ENCODE data around the gene PPP1R3C.

The PPP1R3C gene

DNA sequence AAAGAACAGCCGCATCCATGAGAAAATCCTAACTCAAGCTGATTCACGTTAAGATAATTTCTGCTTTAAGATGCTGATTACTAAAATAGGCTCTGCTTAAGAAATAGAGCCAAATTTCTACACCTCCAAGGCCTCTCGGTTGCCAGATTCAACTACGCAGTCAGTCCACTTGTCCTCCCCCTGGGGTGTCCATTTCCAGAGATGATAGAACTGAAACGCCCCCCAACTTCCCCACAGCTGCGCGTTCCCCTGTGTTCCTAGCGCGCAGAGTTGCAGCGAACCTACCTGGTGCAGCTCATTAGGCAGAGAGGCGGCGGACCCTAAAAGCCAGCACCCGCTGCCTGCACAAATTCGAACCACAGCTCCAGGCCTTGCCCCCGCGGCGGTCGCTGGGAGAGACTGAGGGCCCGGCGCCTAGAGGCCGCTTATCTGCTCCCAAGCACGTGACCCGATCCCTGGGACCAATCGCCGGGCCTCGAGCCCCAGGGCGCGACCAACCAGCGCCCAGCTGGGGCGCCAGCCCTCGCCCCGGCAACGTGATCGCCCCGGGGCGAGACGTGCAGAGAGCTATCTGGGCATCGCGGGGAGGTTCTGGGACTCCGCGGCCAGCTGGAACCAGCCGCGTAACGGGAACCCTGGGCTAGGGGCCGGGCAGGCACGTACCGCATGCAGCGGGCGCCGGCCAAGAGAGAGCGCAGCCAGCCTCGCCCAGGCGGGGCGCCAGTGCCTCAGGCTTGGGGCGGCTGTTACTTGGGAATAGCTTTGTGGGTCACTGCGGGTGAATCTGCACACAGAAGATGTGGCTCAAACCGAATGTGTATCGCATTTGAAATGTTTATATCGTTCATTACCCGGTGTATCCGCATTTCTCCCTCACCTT lies at the start of gene PPP1R3C:
TSS of gene PPP1R3C (minus strand) at position 401 of the 880 bp plus-strand sequence. CDS start at position 299, 102 bp downstream.
- DNase-seq (ENCODE audit: low read depth in 2 of 3, low spot score in 2 of 3): peak; percentile 15 to 20 (median 19)

DNA sequence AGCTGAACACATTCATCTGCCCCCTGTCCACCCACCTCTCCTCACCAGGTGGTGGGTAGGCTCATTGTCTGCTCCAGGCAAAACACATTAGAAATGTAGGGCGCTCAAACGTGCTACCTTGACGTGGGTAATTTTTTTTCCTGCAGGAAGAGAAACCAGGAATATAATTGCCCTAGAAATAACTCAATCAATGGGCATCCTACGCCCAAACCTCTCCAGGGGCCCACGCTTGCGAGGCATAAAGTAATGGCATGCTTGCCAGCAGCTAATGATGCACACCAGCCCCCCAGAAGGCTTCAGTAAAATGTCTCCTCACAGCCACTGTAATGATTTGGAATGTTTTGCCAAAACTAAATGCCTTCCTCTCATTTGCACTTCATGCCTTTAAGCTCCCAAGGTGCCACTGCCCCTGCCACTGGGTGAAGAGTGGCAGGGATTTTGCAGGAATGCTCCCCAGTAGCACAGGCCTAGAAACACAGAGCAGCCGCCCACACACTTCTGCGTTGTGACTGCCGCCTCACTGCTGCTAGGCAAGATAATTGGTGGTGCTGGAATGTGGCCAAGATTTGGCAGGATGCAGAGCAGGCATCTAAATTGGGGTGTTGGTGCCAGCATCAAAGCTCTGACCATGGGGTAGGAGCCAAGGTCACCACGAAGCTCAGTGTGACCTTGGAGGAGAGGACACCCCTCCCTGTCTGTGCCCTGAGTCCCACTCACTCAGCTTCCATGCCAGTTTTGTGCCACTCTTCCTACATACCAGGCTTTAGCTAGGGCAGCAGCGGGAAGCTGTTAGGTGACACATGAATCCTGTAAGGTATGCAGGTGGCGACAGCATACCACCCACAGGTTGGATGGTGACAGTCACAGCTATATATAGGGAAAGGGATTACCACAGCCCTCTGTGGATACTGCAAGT lies 48.7 kb upstream of the PPP1R3C start:
- no peak for DNase-seq (ENCODE audit: low read depth in 2 of 3, low spot score in 2 of 3)

DNA sequence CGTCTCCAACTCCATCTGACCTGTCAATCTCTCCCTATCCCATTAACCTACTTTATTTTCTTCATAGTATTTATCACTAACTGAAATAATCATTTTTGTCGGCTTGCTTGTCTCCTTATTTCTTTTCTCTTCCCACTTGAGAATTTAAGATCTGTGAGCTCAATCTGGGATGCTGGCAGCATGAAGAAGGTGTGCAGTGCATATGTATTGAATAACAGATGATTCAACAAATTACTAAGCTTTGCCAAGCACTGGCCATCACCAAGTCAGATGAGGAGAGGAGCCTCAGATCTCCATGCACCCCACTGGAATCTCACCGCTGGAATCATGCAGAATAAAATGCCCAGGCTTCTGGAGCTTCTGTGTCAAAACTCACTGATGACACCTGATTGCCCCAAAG lies 47.6 kb upstream of the PPP1R3C start:
- no peak for DNase-seq (ENCODE audit: low read depth in 2 of 3, low spot score in 2 of 3)

DNA sequence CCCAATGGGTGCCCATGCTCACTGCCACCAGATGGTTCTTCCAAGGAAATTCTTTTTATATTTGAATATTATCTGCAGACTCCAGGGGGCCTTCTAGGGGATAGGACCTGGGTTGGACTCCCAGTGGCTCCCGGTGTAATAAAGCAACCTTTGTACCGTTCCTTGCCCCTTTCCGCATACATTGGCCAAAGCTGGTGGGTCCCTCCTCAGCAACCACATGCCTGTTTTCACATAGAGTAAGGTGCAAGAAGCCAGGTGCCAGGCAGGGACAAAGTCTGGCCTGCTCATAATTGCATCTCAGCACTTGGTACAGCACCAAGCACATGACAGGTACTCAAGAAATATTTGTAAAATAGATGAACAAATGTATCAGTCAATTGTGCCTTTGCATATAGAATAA lies 46.4 kb upstream of the PPP1R3C start:
- no peak for DNase-seq (ENCODE audit: low read depth in 2 of 3, low spot score in 2 of 3)

DNA sequence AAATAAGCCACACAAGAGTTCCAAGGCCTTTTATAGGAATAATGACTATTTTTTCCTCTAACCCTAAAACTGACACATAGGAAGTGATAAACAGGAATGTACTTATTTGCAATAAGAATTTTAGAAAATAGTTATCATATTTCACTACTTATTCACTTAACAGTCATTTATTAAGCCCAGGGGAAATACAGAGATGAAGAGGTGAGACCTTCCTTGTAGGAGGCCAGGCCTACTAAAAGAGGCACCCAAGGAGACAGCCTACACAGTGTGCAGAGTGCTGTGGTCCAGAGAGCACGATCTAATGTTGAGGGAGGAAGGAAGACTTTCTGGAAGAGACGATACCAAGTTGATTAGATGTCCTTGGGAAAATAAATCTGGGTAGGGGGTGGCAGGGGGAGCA lies 45.0 kb upstream of the PPP1R3C start:
- no peak for DNase-seq (ENCODE audit: low read depth in 2 of 3, low spot score in 2 of 3)

DNA sequence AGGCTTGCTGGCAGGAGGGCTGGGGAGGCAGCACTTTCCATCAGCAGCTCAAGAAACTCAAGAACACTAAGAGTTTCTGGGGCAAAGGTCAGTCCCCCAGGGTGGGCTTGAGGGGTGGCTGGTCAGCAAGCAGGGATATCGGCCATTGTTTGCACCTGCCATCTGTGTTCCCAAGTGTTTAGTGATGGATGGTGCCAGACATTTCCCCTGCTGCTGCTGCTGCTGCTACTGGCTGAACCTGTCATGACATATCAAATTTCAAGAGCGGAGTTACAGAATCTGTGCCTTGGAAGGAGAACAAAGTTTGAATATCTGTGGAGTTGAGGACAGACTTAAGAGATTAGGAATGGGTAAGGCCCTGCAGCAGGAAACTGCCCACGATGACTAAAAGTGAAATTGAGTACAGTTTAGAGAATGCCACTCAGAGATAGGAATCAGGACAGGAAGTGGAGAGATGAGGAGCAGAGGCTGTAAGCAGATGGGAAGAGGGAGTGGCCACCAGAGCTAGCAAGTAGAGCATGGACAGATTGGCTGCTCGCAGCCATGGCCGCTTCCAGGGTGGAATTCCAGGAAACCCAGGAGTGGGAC lies 39.2 kb upstream of the PPP1R3C start:
- DNase-seq (ENCODE audit: low read depth in 2 of 3, low spot score in 2 of 3): no peak

DNA sequence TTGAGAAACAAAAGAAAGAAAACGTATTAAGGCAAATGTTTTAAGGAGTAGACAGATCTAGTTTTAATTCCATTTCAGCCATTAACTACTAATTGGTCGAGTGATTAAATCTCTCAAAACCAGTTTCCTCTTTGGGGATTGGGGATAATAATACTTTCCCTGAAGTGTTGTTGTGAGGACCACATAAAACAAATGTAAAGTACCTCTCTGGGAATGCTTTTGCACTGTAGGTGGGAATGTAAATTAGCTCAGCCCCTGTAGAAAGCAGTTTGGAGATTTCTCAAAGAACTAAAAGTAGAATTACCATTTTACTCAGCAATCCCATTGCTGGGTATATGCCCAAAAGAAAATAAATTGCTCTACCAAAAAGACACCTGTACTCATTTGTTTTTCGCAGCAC lies 36.0 kb upstream of the PPP1R3C start:
- DNase-seq (ENCODE audit: low read depth in 2 of 3, low spot score in 2 of 3): no peak

DNA sequence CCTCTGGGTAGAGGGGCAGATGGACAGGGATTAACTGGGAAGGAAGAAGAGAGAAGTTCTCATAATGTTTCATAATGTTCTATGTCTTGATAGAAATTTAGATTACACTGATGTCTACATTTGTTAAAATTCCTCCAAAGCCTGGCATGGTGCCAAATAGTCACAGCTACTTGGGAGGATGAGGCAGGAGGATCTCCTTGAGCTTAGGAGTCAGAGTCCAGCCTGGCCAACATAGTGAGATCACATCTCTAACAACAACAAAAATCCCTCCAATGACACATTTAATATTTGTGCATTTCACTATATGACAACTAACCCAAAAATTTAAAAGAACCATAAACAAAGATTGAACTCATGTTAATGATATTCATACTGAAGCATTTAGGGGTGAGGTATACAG lies 33.0 kb upstream of the PPP1R3C start:
- DNase-seq (ENCODE audit: low read depth in 2 of 3, low spot score in 2 of 3): no peak

DNA sequence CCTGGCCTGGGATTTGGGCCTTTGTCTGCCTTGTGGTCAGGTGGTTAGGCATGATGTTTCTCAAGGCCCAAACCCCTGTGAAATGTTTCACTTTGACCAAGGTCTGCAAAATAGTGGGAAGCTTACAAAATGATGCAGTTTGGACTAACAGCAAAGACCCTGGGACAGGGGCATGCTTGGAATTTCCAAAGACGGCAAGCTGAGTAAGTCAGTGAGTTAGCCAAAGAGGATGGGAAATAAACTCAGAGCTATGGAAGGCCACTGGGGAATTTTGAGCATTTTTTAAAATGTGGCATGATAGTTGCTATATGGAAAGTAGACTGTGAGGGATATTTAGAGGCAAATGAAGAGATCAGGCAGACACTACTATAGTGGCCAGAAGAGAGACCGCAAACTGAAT lies 31.6 kb upstream of the PPP1R3C start:
- no peak for DNase-seq (ENCODE audit: low read depth in 2 of 3, low spot score in 2 of 3)

DNA sequence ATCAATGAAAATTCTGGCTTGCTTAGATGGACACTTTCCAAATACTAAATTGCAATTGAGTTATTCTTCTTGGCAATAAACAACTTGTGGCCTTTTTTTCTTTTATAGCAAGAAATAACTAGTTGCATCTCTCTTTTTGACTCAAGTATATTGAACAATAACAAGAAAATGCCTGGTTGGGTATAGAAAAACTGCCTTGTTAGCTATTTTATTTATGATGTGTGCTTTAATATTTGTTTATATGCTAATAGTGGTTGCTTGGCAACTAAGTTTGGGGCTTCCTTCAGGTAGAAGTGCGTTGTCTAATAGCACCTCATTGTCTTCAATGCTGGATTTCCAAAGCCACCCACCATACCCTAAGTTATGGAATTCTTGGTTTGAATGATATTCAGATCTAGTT lies 30.1 kb upstream of the PPP1R3C start:
- no peak for DNase-seq (ENCODE audit: low read depth in 2 of 3, low spot score in 2 of 3)

DNA sequence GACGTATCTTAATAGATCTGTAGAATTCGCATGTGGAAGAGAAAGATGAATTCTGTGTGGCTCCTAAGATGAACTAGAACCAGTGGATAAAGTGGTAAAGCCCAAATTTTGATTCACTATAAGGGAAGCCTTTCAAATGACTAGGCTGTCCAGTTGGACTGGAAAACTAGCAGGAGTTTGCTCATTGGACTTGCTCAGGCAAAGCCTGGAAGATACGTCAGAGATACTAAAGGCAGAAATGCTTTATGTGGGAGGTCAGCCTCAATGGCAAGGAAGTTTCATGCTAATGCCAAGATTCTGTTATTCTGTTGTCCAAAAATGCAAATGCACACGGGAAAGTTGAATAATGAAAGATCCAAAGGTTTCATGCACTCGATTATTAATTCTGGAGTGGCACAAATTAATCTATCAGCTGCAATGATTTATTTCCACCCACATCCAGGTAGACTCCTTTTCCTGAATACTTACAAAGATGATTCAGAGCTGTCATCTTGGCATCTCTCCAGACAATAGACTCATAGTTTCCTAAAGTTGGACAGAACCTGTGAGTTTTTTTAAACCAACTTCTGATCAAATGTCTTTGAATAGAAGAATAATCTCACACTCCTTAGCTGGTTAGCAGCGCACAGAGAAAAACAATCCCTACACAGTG lies 20.5 kb upstream of the PPP1R3C start:
- DNase-seq (ENCODE audit: low read depth in 2 of 3, low spot score in 2 of 3): no peak

DNA sequence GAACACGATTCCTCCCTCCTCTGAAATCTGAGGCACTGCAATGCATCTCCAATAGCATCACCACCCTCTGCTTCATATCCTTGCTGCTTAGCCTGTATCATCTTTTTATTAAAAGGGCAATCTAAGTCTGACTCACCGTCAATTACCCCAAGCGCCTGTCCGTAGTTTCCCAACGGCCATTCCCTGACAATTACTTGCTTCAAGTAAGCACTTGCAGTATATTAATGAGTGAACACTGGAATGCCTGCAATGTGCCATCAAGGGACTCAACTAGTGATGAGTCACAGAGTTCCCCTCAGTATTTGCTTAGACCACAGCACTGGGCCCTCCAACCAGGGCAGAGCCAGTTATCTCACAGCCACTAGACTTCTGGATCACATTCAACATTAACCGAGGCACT lies 19.5 kb upstream of the PPP1R3C start:
- no peak for DNase-seq (ENCODE audit: low read depth in 2 of 3, low spot score in 2 of 3)

DNA sequence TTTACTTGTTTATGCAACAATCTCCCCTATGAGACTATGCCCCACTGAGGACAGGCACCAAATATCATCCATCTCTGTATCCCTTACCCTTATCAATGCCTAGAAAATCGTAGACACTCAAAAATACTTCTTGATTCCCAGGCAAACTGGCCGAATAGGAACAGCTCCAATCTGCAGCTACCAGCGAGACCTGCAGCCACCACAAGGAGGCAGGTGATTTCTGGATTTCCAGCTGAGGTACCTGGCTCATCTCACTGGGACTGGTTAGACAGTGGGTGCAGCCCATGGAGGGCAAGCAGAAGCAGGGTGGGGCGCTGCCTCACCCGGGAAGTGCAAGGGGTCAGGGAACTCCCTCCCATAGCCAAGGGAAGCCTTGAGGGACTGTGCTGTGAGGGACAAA lies 10.8 kb upstream of the PPP1R3C start:
- no peak for DNase-seq (ENCODE audit: low read depth in 2 of 3, low spot score in 2 of 3)

DNA sequence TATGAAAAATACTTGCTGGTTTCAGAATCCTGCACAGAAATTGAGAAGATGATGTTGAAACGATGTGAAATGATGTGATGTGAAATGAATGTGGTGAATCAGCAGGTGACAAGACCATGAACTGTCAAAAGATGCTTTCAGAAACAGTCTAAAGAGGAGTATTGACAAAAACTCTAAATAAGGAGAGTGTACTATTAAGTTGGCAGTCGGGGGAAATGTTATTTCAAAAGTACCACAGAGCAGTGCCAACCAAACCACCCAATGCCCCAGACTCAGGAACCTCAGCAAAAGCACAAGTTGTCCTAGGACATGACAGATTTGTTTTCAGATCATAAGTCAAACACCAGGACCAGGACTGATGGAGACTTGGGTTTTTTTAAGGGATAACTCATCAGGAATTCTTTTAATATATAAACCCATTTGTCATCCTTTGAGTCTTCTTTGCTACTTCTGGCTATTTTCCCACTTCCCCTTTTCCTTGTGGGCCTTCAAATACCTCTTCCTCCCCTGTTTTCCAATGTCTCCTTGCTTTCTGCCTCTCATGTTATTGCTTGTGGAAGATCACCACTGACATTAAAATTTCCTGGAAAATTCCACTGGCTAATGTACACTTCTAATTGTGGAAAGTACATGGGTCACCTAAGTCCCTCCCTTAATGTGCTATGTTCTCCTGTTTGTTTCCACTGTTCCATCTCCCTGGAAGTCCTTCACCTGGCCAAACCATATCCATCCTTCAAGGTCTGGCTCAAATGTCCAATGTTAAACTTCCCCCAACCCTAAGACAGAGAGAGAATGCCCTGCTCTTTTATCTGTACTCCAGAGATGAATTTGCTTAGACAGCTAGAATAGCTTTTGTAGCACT lies 10.2 kb upstream of the PPP1R3C start:
- no peak for DNase-seq (ENCODE audit: low read depth in 2 of 3, low spot score in 2 of 3)

DNA sequence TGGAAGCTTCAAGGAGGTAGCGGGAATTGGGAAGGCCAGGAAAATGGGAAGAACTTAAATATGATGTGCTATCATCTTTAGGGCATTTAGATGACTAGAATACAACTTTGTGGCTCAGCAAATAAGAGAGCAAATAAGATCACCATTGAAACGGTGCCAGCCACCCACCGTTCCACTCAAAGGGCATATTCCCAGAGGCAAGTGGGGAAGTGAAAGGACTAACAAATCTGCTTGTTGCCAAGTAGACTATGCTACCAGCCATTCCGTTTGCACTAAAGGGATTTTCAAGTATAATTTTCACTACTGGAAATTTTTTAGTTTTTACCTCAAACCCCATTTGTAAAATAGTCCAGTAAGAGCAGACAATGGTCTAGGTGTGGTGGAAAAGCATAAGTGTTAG lies 4.0 kb upstream of the PPP1R3C start:
- DNase-seq (ENCODE audit: low read depth in 2 of 3, low spot score in 2 of 3): no peak

DNA sequence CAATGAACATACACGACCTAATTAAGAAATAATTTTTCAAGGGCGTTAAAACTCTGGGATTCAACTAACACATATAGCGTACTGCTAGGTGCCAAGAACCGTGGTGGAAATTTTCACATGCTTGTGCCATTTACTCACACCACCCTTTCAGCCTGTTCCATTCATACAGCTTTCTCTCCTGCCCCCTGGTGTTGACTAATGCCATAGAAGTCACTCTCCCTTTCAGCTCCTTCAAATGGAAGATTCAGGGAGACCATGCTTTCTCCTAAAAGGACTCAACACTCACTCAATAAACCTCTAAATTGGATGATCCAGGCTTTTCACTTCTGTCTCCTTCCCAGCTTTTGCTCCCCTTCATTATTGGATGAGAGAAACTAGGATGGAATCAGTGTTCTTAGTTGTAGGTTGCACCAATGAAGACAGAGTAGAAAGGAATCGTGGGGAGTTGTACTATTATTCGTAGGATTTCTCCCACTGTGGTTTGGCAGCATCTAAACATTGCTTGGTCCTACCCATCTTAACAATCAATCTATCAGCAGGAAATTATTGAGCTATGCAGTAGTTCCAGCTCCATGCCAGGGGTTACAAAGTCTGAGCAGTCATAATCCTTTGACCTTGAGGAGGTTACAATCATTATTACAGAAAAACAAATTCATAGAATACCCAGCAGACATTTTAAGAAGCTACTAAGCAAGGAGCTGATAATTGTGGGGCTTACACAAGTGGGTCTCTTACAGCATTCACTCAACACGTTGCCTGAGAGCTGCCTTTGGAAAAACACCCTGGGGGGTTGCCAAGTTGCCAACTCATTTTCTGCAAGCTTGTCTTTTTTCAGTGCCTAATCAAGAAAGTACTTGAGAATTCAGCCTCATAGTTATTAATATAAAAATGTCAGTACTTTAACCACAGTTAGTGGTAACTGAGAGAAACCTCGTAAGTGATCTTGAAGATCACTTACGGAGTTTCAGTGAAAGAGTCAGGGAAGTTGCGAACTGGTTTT lies 2.8 kb upstream of the PPP1R3C start:
- DNase-seq (ENCODE audit: low read depth in 2 of 3, low spot score in 2 of 3): no peak

DNA sequence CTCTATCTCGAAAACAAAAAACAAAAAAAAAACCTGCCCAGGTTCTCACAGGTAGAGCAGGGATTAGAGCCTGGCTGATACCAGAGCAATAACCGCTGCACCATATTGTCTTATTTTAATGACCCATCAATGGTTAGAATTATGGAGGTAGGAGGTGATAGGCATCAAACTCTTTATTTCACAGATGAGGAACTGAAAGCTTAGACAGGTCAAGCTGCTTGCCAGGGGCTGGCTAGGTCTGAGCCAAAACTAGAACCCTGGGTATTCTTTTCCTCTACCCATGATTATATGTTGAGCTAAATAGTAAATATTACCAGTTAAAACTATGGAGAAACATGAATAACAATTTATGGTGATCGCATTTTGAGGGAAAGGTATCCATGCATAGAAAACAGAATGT lies 2.0 kb upstream of the PPP1R3C start:
- DNase-seq (ENCODE audit: low read depth in 2 of 3, low spot score in 2 of 3): no peak

DNA sequence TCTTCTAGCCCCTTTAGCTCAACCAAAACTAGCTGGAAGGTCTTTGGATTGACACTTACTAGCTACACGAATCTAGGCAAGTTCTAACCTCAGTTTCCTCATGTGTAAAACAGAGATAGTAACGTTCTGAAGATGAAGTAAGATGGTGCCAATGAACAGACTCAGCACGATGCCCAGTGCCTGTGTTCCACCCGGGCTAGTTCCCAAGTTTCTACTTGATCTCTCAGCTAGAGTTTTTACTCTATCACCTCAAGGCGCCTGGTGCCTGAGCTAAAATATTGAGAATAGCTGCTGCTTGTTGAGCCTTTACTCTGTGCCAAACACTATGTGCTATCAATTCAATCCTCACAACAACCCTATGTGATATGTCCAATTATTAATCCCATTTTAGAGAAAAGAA lies 1.4 kb upstream of the PPP1R3C start:
- DNase-seq (ENCODE audit: low read depth in 2 of 3, low spot score in 2 of 3): no peak

DNA sequence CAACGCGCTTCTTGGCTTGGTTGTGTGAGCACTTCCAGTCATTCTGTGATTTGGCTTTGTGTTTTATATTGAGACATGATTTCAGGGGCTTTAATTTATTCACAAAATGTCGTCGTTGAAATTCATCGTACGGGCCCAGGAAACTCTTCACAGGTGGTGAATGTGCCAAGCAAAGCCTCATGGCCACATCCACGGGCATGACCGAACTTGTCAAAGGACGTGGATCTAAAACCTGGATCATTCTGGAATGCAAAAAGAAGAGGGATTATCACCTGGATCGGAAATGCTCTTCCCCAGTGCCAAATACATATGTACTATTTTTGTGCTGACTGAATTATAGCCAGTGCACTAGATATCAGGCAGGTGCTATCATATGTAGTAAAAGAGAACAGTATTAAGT lies 2.2 kb downstream of the PPP1R3C start:
- DNase-seq (ENCODE audit: low read depth in 2 of 3, low spot score in 2 of 3): no peak

All from activated CD8-positive, alpha-beta memory T cell treated with anti-CD3 and anti-CD28 coated beads for 48 hours (primary cell).